A549 treated with dexamethasone at 1 μM for 4 hours (cell line): Measurements from ENCODE around the gene SLC38A9. TPM values are rescaled to one million over a fixed set of nuclear protein-coding genes. Genes with fewer than 3 reads are reported as not detected.

Experiments
- total RNA-seq: library from RNA; stranded (reverse); fragments of 200-300 nt; extraction: Qiagen RNA extraction; gene quantifications from 5 replicates; pipeline ENCODE4 v1.2.3, GENCODE V29; 2022

SLC38A9 gene
- total RNA-seq = 19.9 to 26.2 TPM (median 25.3 TPM) in 5 replicates

GRCh38 chr5:55712023-55712859 lies at the start of gene SLC38A9:
Gene SLC38A9 (minus strand): TSS chr5:55712324. CDS start chr5:55697958, 14,366 bp downstream.

GRCh38 chr5:55737793-55738192 lies 25.7 kb upstream of the SLC38A9 start, which contains the start of gene DDX4:
Gene DDX4 (plus strand): TSS chr5:55738061. CDS start chr5:55738964, 903 bp downstream.

Other genes with a start within 250 kb of the SLC38A9 start
- 27.5 to 37.2 TPM (median 34.4 TPM) in 5 replicates for gene PLPP1, start 177.4 kb downstream of the SLC38A9 start, total RNA-seq
- 0.05 to 0.08 TPM in 2 of 5 replicates, not detected in the others for gene DDX4, start 25.7 kb upstream of the SLC38A9 start, total RNA-seq
- gene IL31RA, start 139.0 kb upstream of the SLC38A9 start, total RNA-seq = 0.86 to 1.6 TPM (median 1.4 TPM) in 5 replicates